GM18507 (cell line): Measurements from ENCODE around the gene FUT8.
"Not testable (repeated sequence)": the region's sequence is repeated elsewhere in the genome, so short reads cannot be mapped to it uniquely, and the experiment has no call there.

Experiments used
- DNase-seq: peaks from one replicate; pipeline ENCODE4 v3.0.0; 2011; ENCODE audit warnings: low read depth; ENCODE audit not compliant: insufficient read length; ENCODE audit errors: extremely low spot score
- FAIRE-seq: peaks from 2 replicates; lab custom pipeline; 2011; peaks lifted over from hg19 to GRCh38; lab: Jason Lieb, UNC

The FUT8 gene

DNA sequence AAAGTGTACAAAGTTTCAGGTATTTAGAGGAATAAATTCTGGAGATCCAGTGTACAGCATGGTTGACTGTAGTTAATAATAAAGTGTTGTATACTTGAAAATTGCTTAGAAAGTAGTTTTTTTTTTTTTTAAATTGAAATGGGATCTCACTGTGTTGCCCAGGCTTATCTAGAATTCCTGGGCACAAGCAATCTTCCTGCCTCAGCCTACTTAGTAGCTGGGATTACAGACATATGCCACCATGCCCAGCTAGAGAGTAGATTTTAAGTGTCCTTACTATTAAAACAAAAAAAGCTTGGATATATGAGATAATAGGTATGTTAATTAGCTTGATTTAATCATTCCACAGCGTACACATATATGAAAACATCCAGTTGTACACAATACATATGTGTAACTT, 27.7 kb downstream of the FUT8 start:
- DNase-seq: no peak
- FAIRE-seq: no peak

GRCh38 chr14:65444230-65444629, 31.7 kb downstream of the FUT8 start:
- no peak for DNase-seq
- peak; percentile 62 for FAIRE-seq

DNA sequence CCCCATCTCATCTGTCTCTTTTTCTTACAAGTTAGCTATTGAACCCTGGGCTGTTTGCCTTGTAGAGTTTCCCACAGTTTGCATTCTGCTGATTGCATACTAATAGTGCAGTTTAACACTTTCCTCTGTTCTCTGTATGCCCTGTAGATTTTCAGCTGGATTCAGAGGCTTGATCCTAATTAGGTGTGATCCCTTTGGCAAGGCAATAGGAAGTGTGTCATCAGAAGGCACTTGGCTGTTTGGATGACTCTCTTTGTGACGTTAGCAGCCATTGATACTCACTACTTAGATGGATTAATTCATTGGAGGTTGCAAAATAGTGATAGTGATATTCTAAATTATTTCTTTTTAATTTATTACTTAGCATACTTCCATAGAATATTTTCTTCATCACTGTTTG, 33.6 kb downstream of the FUT8 start:
- no peak for FAIRE-seq
- DNase-seq: no peak

- DNase-seq: no peak
- peak; percentile 51 for FAIRE-seq
Observed at GRCh38 chr14:65449647-65450046, 37.1 kb downstream of the FUT8 start.

- peak; percentile 33 for FAIRE-seq
- DNase-seq: no peak
Observed at GRCh38 chr14:65453807-65454480, 41.4 kb downstream of the FUT8 start.

DNA sequence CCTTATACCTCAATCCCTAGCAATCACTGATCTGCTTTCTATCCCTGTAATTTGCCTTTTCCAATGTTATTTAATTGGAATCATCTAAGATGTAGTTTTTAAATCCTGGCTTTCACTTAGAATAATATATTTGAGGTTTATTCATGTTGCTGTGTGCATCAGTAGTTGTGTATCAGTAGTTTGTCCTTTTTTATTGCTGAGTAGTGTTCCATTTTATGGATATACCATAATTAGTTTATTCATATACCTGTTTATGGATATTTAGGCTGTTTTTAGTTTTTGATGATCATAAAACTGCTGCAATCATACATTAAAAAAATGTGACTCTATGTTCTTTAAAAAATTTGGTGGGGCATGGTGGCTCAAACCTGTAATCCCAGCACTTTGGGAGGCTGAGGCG, 43.7 kb downstream of the FUT8 start:
- no peak for DNase-seq
- no peak for FAIRE-seq

DNA sequence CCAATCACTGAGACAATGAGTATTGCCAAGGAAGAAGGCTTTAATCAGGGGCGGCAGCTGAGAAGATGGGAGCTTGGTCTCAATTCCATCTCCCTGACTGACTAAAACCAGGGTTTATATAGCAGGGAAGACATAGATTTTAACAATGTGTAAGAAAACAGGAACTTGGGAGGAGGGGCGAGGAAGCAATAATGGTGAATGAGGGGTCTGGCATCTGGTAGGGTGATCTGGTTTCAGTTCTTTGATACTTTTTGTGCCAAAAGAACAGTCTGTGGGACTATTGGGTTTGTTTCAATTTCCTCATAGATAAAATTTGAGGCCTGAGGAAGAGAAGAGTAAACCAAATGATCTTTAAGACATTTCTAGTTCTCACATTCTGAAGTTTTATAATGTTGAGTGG, 49.2 kb downstream of the FUT8 start:
- DNase-seq (no peak), FAIRE-seq (no peak)

DNA sequence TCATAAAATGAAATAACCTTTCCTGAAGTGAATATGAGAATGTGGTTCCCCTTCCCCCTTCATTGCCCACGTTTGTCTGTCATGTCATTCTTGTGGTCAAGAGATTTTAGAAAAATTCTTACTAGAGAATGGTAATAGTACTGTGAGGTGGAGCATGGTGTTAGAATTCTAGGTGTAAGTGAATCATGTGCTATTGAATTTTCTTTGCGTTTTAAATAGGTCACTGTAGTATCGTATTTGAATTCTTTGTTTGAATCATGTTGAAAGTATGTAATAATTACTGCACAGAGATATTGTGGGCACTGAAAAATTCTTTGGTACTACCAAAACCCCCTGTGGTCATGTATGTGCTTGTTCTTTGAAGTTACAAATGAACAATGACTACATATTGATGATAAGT, 49.9 kb downstream of the FUT8 start:
- FAIRE-seq: peak; percentile 87

GRCh38 chr14:65465584-65465983, 53.1 kb downstream of the FUT8 start:
- DNase-seq: no peak
- no peak for FAIRE-seq

More for the DNA sequence above, 49.9 kb downstream of the FUT8 start:
- DNase-seq: peak; percentile 14

DNA sequence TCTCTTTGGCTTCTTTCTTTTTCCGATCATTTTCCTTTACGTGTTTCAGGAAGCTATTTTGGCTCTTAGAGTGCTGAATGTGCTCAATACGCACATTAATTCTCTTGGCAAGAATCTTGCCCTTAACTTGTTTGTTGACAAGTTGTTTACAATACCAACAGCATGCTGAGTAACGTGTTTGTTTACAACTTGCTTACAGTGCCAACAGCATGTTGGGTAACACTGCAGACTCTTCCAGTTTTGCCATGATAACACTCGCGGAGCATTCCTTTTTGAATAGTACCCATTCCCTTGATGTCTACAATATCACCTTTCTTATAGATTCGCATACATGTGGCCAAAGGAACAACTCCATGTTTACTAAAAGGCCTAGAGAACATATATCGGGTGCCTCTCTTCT, 55.4 kb downstream of the FUT8 start:
- peak; percentile 12 for FAIRE-seq
- DNase-seq: not testable (repeated sequence)

DNA sequence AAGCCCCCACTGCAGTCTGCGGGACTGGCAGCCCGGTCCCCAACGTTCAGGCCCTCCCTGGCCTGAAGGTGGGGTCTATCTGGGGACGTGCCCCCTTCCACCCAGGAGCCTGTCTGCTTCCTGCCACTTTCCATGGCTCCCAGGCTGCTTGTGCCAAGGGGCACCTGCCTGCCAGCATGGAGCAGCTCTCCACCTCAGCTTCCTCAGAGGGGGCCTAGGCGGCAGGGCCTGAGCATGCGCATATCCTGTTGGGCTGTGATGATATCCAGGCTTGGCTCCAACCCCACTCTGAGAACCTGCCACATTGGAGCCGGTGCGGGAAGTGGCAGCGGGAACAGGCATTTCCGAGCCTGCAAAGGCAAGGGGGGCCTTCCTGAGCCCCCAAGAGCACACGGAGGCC, 57.4 kb downstream of the FUT8 start:
- no peak for FAIRE-seq
- DNase-seq: no peak

- no peak for DNase-seq
- no peak for FAIRE-seq
Observed at GRCh38 chr14:65470404-65470880, 57.9 kb downstream of the FUT8 start.

GRCh38 chr14:65471038-65471878, 58.7 kb downstream of the FUT8 start:
- DNase-seq (no peak), FAIRE-seq (peak; percentile 84)

GRCh38 chr14:65472189-65472588, 59.7 kb downstream of the FUT8 start:
- FAIRE-seq (no peak), DNase-seq (no peak)

DNA sequence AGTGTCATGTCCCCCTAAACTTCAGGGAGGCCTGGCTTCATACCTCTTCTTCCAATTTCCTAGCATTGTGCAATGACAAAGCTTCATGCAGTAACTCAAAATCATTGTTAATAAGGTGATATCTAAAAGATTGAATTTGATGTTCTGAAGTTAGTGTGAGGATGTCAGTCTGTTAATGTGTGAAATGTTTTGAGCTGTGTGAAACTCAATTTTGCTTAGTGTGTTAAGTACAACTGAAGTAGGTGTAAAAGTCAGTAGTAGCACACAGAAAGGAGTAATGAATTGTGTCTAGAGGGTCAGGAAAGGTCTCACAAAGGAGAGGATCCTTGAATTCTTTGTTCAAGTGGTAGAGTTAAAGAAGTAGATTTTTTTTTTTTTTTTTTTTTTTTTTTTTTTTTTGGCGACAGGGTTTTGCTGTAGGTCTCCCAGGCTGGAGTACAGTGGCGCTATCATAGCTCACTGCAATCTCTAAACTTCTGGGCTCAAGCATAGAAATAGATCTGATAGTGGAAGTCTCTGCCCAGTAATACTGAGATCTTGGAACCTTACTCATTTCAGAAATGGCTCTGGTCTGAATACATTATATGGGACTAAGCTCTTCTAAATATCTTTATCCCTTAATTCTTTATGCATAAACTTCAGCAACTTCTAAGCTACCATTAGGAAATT, 63.9 kb downstream of the FUT8 start:
- no peak for DNase-seq
- peak; percentile 89 for FAIRE-seq

DNA sequence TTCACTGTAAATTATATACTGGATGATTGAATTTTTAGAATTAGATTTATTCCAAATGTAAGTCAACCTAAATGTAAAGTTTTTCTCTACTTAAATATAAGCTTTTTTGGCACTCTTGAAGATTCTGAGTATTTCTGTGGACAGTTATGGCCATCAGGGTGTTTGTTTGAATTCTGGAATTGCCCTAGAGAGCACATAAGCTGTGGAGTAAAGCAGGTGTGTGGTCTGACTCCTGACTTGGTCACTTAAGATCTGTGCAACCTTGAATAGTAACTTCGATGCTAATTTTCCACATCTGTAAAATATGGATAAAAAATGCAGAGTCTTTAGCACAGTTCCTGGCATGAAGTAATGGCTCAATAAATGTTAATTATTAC, 64.4 kb downstream of the FUT8 start:
- FAIRE-seq: peak; percentile 38

GRCh38 chr14:65478017-65478416, 65.5 kb downstream of the FUT8 start:
- DNase-seq (no peak), FAIRE-seq (no peak)

More for the DNA sequence above, 64.4 kb downstream of the FUT8 start:
- no peak for DNase-seq

- FAIRE-seq (peak; percentile 93), DNase-seq (no peak)
Observed at GRCh38 chr14:65478596-65478995, 66.1 kb downstream of the FUT8 start.

DNA sequence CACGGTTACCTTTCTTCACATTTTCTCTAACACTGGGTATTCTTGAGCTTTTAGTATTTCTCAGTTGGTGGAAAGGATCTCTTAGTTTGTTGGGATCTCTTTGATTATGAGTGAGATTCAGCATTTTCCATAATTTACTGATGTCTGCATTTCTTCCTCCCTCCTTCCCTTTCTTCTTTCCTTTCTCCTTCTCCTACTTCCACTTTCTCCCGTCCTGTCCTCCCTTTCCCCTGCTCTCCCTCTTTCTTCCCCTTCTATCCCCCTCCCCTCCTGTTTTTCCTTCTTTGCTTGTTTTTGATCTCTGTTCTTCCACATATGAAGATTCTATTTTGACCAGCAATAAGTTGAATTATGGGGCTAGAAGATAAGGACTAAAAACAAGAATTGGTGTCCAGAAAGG, 66.9 kb downstream of the FUT8 start:
- no peak for DNase-seq
- peak; percentile 29 for FAIRE-seq

GRCh38 chr14:65482757-65483438, 70.4 kb downstream of the FUT8 start:
- DNase-seq (no peak), FAIRE-seq (peak; percentile 66)
